Erythroblast (primary cell): Measurements from ENCODE around the gene WFIKKN2.

Experiments
- DNase-seq, 2 experiments: peaks; one replicate each; lab custom pipeline; 2025; lab: John Stamatoyannopoulos, UW
- GATA1 ChIP-seq: IDR thresholded peaks from 2 replicates; pipeline ENCODE4 v1.6.1; 2011; ENCODE audit warnings: low read depth, mild to moderate bottlenecking, control low read depth, low read length, moderate library complexity
- POLR2A ChIP-seq: IDR thresholded peaks from 2 replicates; pipeline ENCODE4 v1.6.1; 2011; ENCODE audit warnings: mild to moderate bottlenecking, low read length

The WFIKKN2 gene, protein sequence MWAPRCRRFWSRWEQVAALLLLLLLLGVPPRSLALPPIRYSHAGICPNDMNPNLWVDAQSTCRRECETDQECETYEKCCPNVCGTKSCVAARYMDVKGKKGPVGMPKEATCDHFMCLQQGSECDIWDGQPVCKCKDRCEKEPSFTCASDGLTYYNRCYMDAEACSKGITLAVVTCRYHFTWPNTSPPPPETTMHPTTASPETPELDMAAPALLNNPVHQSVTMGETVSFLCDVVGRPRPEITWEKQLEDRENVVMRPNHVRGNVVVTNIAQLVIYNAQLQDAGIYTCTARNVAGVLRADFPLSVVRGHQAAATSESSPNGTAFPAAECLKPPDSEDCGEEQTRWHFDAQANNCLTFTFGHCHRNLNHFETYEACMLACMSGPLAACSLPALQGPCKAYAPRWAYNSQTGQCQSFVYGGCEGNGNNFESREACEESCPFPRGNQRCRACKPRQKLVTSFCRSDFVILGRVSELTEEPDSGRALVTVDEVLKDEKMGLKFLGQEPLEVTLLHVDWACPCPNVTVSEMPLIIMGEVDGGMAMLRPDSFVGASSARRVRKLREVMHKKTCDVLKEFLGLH

GRCh38 chr17:50835301-50836234 lies at the start of gene WFIKKN2:
Gene WFIKKN2, plus strand, starts transcription at chr17:50835586. Its CDS starts 352 bp downstream, at chr17:50835938.
- TF ChIP-seq GATA1 = no peak
- TF ChIP-seq POLR2A = no peak
- DNase-seq = no peak

GRCh38 chr17:50785946-50786570 lies 49.3 kb upstream of the WFIKKN2 start:
- DNase-seq = no peak
- TF ChIP-seq GATA1 = no peak
- TF ChIP-seq POLR2A = no peak

GRCh38 chr17:50787106-50787505 lies 48.3 kb upstream of the WFIKKN2 start:
- DNase-seq = no peak
- TF ChIP-seq GATA1 = no peak
- no peak for TF ChIP-seq POLR2A

GRCh38 chr17:50790618-50791017 lies 44.8 kb upstream of the WFIKKN2 start:
- TF ChIP-seq POLR2A (no peak), GATA1 (no peak)
- no peak for DNase-seq

DNA sequence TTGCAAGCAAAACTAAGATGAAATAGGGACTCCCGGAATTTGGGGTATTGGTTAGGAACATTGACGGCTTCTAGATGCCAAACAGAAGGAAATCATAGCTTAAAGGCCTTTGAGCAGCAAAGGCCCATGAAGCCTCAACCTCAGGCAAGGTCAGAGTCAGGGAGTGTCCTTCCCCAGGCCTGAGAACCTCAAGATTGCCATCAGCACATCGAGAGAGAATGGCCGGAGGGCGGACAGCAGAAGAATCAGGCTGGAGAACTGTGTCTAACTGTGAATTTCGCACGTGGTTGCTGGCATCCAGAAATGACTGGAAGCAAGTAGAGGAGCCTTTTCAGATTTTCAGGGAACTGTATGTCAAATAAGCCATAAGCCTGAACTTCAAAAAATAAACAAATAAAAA lies 43.3 kb upstream of the WFIKKN2 start:
- DNase-seq = no peak
- TF ChIP-seq GATA1 (no peak), POLR2A (no peak)

GRCh38 chr17:50793007-50793406 lies 42.4 kb upstream of the WFIKKN2 start:
- no peak for TF ChIP-seq GATA1
- TF ChIP-seq POLR2A = no peak
- no peak for DNase-seq

DNA sequence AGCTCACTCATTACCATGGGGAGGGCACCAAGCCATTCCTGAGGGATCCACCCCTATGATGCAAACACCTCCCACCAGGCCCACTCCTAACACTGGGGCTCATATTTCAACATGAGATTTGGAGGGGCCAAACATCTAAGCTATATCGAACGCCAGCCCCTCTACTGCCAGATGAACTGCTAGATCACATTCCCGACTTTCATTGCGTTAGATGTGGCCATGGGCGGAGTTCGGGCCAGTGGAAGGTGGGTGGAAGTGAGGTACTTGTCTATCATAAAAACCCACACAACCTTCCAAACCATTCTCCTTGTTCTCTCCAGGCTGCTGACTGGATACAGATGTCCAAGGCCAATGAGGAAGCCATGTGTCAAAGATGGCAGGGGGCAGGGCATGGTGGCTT lies 41.0 kb upstream of the WFIKKN2 start:
- no peak for DNase-seq
- TF ChIP-seq GATA1 (no peak), POLR2A (no peak)

GRCh38 chr17:50797135-50797810 lies 38.1 kb upstream of the WFIKKN2 start:
- no peak for DNase-seq
- no peak for TF ChIP-seq GATA1

DNA sequence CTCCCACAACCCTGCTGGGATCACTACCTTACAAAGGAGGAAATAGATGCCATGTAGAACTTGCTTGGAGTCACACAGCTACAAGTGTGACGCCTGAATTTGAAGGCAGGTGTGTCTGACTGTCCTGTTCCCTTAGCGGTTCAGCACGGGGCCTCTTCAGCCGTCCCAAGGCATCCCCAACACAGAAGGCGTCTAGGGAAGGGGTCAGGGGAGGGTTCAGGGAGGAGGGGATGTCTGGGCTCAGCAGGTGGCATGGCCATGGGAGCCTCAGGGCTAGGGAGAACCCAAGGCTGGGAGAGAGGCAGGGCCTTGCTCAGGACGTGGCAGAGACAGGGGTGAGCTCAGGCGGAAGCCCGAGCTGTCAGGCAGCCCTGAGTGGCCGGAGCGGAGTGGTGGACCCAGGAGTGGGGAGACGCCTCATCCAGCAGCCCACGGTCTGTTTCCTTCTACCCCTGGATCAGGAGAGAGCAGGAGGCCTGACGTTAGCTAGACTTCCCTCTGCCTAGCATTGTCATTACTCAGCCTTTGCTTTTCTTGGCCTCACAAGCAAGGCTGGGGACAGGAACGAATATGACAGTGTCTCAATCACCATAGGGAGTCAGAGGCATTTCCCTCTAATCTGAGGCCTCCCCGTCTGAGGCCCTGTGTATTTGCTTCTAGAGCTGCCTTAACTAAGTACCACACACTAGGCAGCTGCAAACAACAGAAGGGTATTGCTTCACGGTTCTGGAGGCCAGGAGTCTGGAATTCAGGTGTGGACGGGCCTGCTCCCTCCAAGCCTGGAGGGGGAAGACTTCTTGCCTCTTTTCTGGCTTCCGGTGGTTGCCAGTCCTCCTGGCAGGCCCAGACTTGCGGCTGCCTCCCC lies 36.7 kb upstream of the WFIKKN2 start:
- TF ChIP-seq GATA1 (no peak), POLR2A (no peak)
- no peak for DNase-seq

DNA sequence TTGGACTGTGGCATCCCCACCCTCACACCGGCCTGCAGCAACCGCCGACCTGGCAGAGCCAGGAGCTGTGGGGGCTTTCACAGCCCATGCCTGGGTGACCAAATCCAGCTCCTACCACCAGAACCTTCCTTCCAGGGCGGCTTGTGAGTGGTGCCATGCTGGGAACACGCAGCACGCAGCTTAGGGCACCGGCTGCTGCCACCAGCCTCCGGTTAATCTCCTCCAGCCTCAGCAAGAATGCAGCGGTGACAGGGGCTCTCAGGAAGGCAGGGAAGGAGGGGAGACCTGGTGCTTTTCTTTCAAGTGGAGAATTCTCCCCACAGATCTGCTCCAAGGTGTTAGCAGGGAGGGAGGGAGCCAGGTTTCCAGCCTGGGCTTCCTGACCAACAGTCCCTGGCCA lies 35.8 kb upstream of the WFIKKN2 start:
- TF ChIP-seq GATA1 = no peak
- no peak for TF ChIP-seq POLR2A
- no peak for DNase-seq

- TF ChIP-seq POLR2A (no peak), GATA1 (no peak)
- DNase-seq = no peak
These were observed 35.1 kb upstream of the WFIKKN2 start for GRCh38 chr17:50800196-50800700.
